HCT116 (cell line): ENCODE data around the gene DNAJB13. TPM values are rescaled to one million over a fixed set of nuclear protein-coding genes. Genes with fewer than 3 reads are reported as not detected.

Experiments
- ATAC-seq: fragments of 200-7000 bp; cut with Tn5 transposase; 2 replicates; pipeline ENCODE4 v1.9.1; 2020; ENCODE audit warnings: mild to moderate bottlenecking, moderate library complexity
- BruUV-seq: library from RNA; stranded (reverse); fragments of 400-500 nt; replicated peaks from 2 replicates; lab custom pipeline; 2021; lab: Mats Ljungman, UMichigan
- CTCF ChIA-PET: fragments of 300-600 bp; sonication (Branson Sonifier 250); formaldehyde crosslinking; loops from one replicate; lab custom pipeline; 2021; ENCODE audit warnings: antibody characterized with exemption; lab: Charles Lee
- POLR2A ChIA-PET: fragments of 300-600, 350-600 bp; sonication (Branson Sonifier 250); formaldehyde crosslinking; loops from one replicate; lab custom pipeline; 2021; ENCODE audit warnings: antibody characterized with exemption; lab: Charles Lee
- RAD21 ChIA-PET, 2 experiments: fragments of 300-600 bp; sonication (Branson Sonifier 250); formaldehyde crosslinking; loops; one replicate each; lab custom pipeline; 2023; ENCODE audit warnings: low total read pairs in 2 of 2; ENCODE audit not compliant: uncharacterized antibody in 2 of 2, unreplicated experiment in 2 of 2, low non-redundant PET in 1 of 2; lab: Charles Lee
- DNase-seq: peaks from one replicate; pipeline ENCODE4 v3.0.0-alpha.2; 2010; ENCODE audit warnings: low read depth, low spot score
- H2AFZ ChIP-seq: fragments of 200-600 bp; shearing (Covaris generic), sonication (generic); 2 replicates; pipeline ENCODE4 v1.6.1; 2017; ENCODE audit warnings: low read depth, mixed run types, mixed read lengths, antibody characterized with exemption, low read length; ENCODE audit not compliant: poor library complexity, severe bottlenecking
- H3K27ac ChIP-seq: 2 replicates; pipeline ENCODE4 v1.5.1; 2012; ENCODE audit warnings: low read depth, low read length
- H3K27me3 ChIP-seq: fragments of 200-600 bp; sonication (generic); 2 replicates; pipeline ENCODE4 v1.6.1; 2016; ENCODE audit warnings: mixed run types, low read length, mixed read lengths; ENCODE audit not compliant: insufficient read depth
- H3K36me3 ChIP-seq, 2 experiments: fragments of 200-500 bp in 1 of 2; fragments of 200-600 bp in 1 of 2; sonication (Bioruptor generic) in 1 of 2; sonication (generic) in 1 of 2; 2 replicates each; pipeline versions ENCODE4 v1.5.1 to v1.6.1; 2014 to 2016; ENCODE audit warnings: low read length in 2 of 2, inconsistent platforms in 1 of 2, mixed read lengths in 1 of 2, mixed run types in 1 of 2; ENCODE audit not compliant: insufficient read depth in 2 of 2, control insufficient read depth in 1 of 2
- H3K4me1 ChIP-seq, 2 experiments: fragments of 200-600 bp in 1 of 2; sonication (generic) in 1 of 2; 2 replicates each; pipeline versions ENCODE4 v1.5.1 to v1.6.1; 2012 to 2017; ENCODE audit warnings: low read length in 2 of 2, inconsistent platforms in 1 of 2, mild to moderate bottlenecking in 1 of 2, mixed read lengths in 1 of 2, mixed run types in 1 of 2, moderate library complexity in 1 of 2; ENCODE audit not compliant: insufficient read depth in 2 of 2, control insufficient read depth in 1 of 2
- H3K4me2 ChIP-seq: fragments of 200-600 bp; sonication (generic); 2 replicates; pipeline ENCODE4 v1.6.1; 2017; ENCODE audit warnings: mixed run types, low read length, mixed read lengths
- H3K4me3 ChIP-seq, 2 experiments: fragments of 200-600 bp in 1 of 2; sonication (generic) in 1 of 2; replicated peaks in 1 of 2; 2 replicates each; pipeline ENCODE4 v1.5.1; 2011 to 2016; ENCODE audit warnings: low read length in 2 of 2, control low read depth in 1 of 2, low read depth in 1 of 2, mild to moderate bottlenecking in 1 of 2, mixed read lengths in 1 of 2, mixed run types in 1 of 2
- H3K79me2 ChIP-seq: fragments of 200-600 bp; sonication (generic); 2 replicates; pipeline ENCODE4 v1.6.1; 2017; ENCODE audit warnings: mild to moderate bottlenecking, mixed run types, low read length, moderate library complexity, mixed read lengths; ENCODE audit not compliant: insufficient read depth
- H3K9ac ChIP-seq: fragments of 200-600 bp; sonication (generic); 2 replicates; pipeline ENCODE4 v1.6.1; 2016; ENCODE audit warnings: low read length, mixed read lengths
- H3K9me2 ChIP-seq: fragments of 200-600 bp; sonication (generic), shearing (Covaris generic); 2 replicates; pipeline ENCODE4 v1.6.1; 2017; ENCODE audit warnings: mixed run types, mild to moderate bottlenecking, moderate library complexity; ENCODE audit not compliant: insufficient read depth
- H3K9me3 ChIP-seq, 2 experiments: fragments of 200-500 bp in 1 of 2; fragments of 200-600 bp in 1 of 2; sonication (Bioruptor generic) in 1 of 2; sonication (generic) in 1 of 2; 2 replicates each; pipeline ENCODE4 v1.6.1; 2014 to 2017; ENCODE audit warnings: low read length in 2 of 2, mixed read lengths in 2 of 2, inconsistent platforms in 1 of 2, low read depth in 1 of 2, mild to moderate bottlenecking in 1 of 2, mixed run types in 1 of 2, moderate library complexity in 1 of 2; ENCODE audit not compliant: control insufficient read depth in 1 of 2, insufficient read depth in 1 of 2
- H4K20me1 ChIP-seq: fragments of 200-600 bp; sonication (generic), shearing (Covaris generic); 2 replicates; pipeline ENCODE4 v1.6.1; 2017; ENCODE audit warnings: mixed run types, mild to moderate bottlenecking, moderate library complexity; ENCODE audit not compliant: insufficient read depth
- ATF3 ChIP-seq: IDR thresholded peaks from 2 replicates; pipeline ENCODE4 v1.6.1; 2012
- CBX3 ChIP-seq: IDR thresholded peaks from 2 replicates; pipeline ENCODE4 v1.6.1; 2012; ENCODE audit warnings: low read depth
- CTCF ChIP-seq, 3 experiments: fragments of 200-600 bp in 1 of 3; sonication (generic) in 1 of 3; IDR thresholded peaks in 2 of 3; conservative IDR thresholded peaks in 1 of 3; 2 replicates each; pipeline ENCODE4 v1.5.1; 2012 to 2017; ENCODE audit warnings: low read depth in 2 of 3, low read length in 2 of 3, antibody characterized with exemption in 1 of 3, borderline replicate concordance in 1 of 3, control low read depth in 1 of 3, mild to moderate bottlenecking in 1 of 3, mixed read lengths in 1 of 3, mixed run types in 1 of 3, moderate library complexity in 1 of 3; ENCODE audit not compliant: insufficient read depth in 1 of 3
- ELF1 ChIP-seq: IDR thresholded peaks from 2 replicates; pipeline ENCODE4 v1.6.1; 2012; ENCODE audit warnings: low read depth, borderline replicate concordance
- EZH2 ChIP-seq: fragments of 200-600 bp; sonication (generic); IDR thresholded peaks from 2 replicates; pipeline ENCODE4 v1.6.1; 2017; ENCODE audit warnings: antibody characterized with exemption, mixed run types
- FOSL1 ChIP-seq: IDR thresholded peaks from 2 replicates; pipeline ENCODE4 v1.6.1; 2012; ENCODE audit warnings: low read depth
- JUND ChIP-seq: IDR thresholded peaks from 2 replicates; pipeline ENCODE4 v1.6.1; 2012
- MAX ChIP-seq: IDR thresholded peaks from 2 replicates; pipeline ENCODE4 v1.6.1; 2012
- POLR2AphosphoS5 ChIP-seq: IDR thresholded peaks from 2 replicates; pipeline ENCODE4 v1.6.1; 2011; ENCODE audit warnings: mild to moderate bottlenecking, low read depth, low read length, moderate library complexity
- REST ChIP-seq: IDR thresholded peaks from 2 replicates; pipeline ENCODE4 v1.6.1; 2012; ENCODE audit warnings: low read depth
- SIN3A ChIP-seq: IDR thresholded peaks from 2 replicates; pipeline ENCODE4 v1.6.1; 2012; ENCODE audit warnings: low read depth
- SP1 ChIP-seq: IDR thresholded peaks from 2 replicates; pipeline ENCODE4 v1.6.1; 2012; ENCODE audit warnings: low read depth
- TCF7L2 ChIP-seq: IDR thresholded peaks from 2 replicates; pipeline ENCODE4 v1.7.0; 2011; ENCODE audit warnings: borderline replicate concordance, inconsistent platforms; ENCODE audit not compliant: insufficient read depth, insufficient read length; ENCODE audit errors: extremely low read depth
- YY1 ChIP-seq: IDR thresholded peaks from 2 replicates; pipeline ENCODE4 v1.6.1; 2011; ENCODE audit warnings: low read length, low read depth, moderate library complexity, mild to moderate bottlenecking; ENCODE audit not compliant: insufficient replicate concordance; ENCODE audit errors: extremely low read depth
- ZFX ChIP-seq: fragments of 450-650 bp; IDR thresholded peaks from 2 replicates; pipeline ENCODE4 v1.6.1; 2017
- ZNF274 ChIP-seq: fragments of 200-500 bp; sonication (Bioruptor generic); IDR thresholded peaks from 2 replicates; pipeline ENCODE4 v1.6.1; 2014; ENCODE audit warnings: mild to moderate bottlenecking, low read depth, low read length, inconsistent platforms
- intact Hi-C: fragments of 100-400 bp; cut with micrococcal nuclease; formaldehyde crosslinking; loops from 2 replicates; pipeline ENCODE4 v1.10.0; 2022
- total RNA-seq: library from RNA; stranded (reverse); gene quantifications from one replicate; pipeline ENCODE4 v1.2.1, GENCODE V29; 2021; ENCODE audit not compliant: unreplicated experiment

DNAJB13 gene
- total RNA-seq, 1 experiment from 2014 or later: 0.22 TPM

- no peak overlapping the region for H3K9ac ChIP-seq
- POLR2A ChIA-PET: no interaction called here
- no peaks in the 10 kb centered on the region for H3K9me2 ChIP-seq
- no peaks in the 10 kb centered on the region for H3K4me1 ChIP-seq
- H3K27me3 ChIP-seq: no peaks in the 10 kb centered on the region
- no peak overlapping the region for H2AFZ ChIP-seq
- TF ChIP-seq POLR2AphosphoS5 (no peak), ATF3 (no peak), ZNF274 (no peak), REST (no peak), TCF7L2 (no peak), EZH2 (no peak)
- no peak overlapping the region for H3K4me2 ChIP-seq
- BruUV-seq: no TSS peak
- no peaks in the 10 kb centered on the region; a peak in 1 of 4 replicates for H3K36me3 ChIP-seq
- DNase-seq: no peak
- no peaks in the 10 kb centered on the region for H4K20me1 ChIP-seq
- no peak overlapping the region for H3K4me3 ChIP-seq
- H3K27ac ChIP-seq: no peak overlapping the region
- CTCF ChIA-PET: no interaction called here
- RAD21 ChIA-PET: no interaction called here
- no peaks in the 10 kb centered on the region for H3K9me3 ChIP-seq
- no peak for ATAC-seq
- intact Hi-C loops: no loop called here
- no peaks in the 10 kb centered on the region for H3K79me2 ChIP-seq
These were observed 62.3 kb downstream of the DNAJB13 start for GRCh38 chr11:74013141-74013540.

GRCh38 chr11:74014880-74015279 is 64.1 kb downstream of the DNAJB13 start:
- Histone ChIP-seq H3K9me2 (no peaks in the 10 kb centered on the region), H3K9ac (no peak overlapping the region), H4K20me1 (no peaks in the 10 kb centered on the region), H3K27me3 (no peaks in the 10 kb centered on the region), H3K79me2 (no peaks in the 10 kb centered on the region), H3K4me3 (no peak overlapping the region), H2AFZ (no peak overlapping the region), H3K4me1 (no peaks in the 10 kb centered on the region), H3K27ac (no peak overlapping the region), H3K4me2 (no peak overlapping the region), H3K36me3 (no peaks in the 10 kb centered on the region; a peak in 1 of 4 replicates), H3K9me3 (no peaks in the 10 kb centered on the region)
- intact Hi-C loops: no loop called here
- ATAC-seq (no peak), DNase-seq (no peak)
- ChIA-PET POLR2A (no interaction called here), RAD21 (no interaction called here), CTCF (no interaction called here)
- no TSS peak for BruUV-seq
- TF ChIP-seq CBX3 (no peak), SP1 (no peak), POLR2AphosphoS5 (no peak), JUND (no peak), SIN3A (no peak), ELF1 (no peak), YY1 (no peak), MAX (no peak), CTCF (IDR thresholded peaks at IDR 0.05 in 2 of 3, conservative IDR thresholded peaks at IDR 0.05 in 1 of 3; ENCODE audit: borderline replicate concordance in 1 of 3, insufficient read depth in 1 of 3, low read depth in 2 of 3, low read length in 2 of 3) (no peak), FOSL1 (no peak), ATF3 (no peak), ZFX (no peak)
